CD4-positive, alpha-beta T cell treated with Interleukin-4 for 4 hours (primary cell): ENCODE data around the gene WRAP53.

ENCODE experiments used
- DNase-seq: peaks from one replicate; pipeline ENCODE4 v3.0.0-alpha.2; 2020

WRAP53 gene

DNA sequence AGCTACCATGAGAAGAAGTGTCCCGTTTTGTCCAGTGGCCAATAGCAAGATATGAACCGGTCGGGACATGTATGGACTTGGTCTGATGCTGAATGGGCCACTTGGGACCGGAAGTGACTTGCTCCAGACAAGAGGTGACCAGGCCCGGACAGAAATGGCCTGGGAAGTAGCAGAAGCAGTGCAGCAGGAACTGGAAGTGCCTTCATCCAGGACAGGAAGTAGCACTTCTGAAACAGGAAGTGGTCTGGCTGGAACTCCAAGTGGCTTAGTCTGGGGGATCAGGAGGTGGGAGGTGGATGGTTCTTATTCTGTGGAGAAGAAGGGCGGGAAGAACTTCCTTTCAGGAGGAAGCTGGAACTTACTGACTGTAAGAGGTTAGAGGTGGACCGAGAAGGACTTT lies 22.0 kb downstream of the WRAP53 start:
- no peak for DNase-seq

DNA sequence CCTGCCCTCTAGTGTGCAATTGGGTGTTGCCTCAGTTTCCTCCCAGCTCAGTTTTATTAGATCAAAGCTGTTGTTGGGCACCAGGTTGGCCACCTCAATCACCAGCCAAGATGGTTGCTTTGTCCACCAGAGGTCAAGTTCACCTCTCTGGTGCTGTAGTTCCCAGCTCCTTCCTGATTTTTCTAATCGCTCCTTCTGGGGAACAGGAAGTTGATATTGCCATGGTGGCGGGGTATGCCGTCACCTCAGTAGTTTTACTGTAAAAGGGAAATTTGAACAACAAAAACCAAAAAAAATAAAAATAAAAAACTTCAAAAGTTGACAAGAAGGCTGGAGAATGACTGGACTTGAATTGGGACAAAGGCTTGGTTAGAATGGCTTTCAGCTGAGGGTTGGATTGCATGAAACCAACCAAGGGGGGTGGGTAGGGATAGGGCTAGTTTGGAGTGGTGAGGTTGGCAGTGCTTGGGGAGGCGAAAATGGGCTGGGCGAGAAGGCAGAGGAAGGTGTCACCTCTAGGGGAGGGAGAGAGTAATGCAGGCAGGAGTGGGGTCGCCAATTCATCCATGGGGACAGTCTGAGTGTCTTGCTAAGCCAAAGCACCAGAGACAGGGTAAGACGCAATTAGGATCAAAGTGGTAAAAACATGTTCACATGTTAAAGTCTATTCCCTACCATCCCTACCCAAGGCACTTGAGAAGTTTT lies 22.9 kb downstream of the WRAP53 start:
- no peak for DNase-seq

- DNase-seq = no peak
Observed at GRCh38 chr17:7712111-7712771, 24.0 kb downstream of the WRAP53 start.

- no peak for DNase-seq
Observed at GRCh38 chr17:7713782-7714181, 25.5 kb downstream of the WRAP53 start.

DNA sequence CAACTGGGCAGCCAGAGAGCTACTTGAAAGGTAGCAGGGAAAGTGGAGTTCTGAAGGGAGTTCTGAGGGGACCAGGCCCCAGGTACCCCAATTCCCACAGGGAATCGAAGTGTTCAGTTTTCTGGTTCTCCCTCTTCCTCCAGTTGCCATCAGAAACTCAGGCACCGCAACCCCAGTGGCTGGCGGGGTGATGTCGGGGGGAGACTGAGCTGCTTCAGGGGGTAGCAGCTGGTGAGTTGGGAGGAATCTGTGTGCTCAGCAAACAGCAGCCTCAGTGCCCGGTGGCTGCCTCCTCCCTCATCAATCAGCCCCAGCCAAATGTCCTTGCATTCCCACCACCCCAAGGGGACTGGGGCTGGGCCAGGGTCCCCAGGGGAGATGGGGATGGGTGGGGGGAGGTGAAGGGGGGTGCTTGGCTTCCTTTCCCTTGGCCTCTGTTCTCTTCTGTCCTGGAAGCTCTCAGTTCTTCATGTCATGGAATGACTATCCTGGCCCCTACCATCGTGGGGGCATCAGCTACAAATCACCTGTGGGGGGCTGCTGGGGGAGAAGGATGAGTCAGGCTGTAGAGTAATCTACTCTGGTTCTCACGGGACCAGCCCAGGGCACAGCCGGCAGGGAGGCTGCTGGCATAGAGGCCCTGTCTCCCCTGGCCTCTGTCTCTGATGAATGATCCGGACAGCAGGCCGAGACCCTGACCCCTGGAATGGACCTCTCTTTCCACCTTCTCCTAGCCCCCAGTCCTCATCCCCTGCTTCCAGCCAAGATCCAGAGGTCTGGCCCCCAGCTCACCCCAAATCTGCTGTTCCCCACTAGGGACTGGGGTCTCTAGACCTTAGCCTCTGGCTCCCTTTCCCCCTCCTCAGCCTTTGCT lies 26.7 kb downstream of the WRAP53 start:
- DNase-seq = no peak

GRCh38 chr17:7715936-7716886 lies 27.9 kb downstream of the WRAP53 start:
- DNase-seq = no peak

GRCh38 chr17:7716901-7717755 lies 28.9 kb downstream of the WRAP53 start, which contains the start of gene DNAH2:
Gene DNAH2, plus strand, starts transcription at chr17:7717744. Its CDS starts 1,991 bp downstream, at chr17:7719735.
- no peak for DNase-seq

- peak; percentile 5 for DNase-seq
Observed at GRCh38 chr17:7717756-7718350, 29.6 kb downstream of the WRAP53 start.

DNA sequence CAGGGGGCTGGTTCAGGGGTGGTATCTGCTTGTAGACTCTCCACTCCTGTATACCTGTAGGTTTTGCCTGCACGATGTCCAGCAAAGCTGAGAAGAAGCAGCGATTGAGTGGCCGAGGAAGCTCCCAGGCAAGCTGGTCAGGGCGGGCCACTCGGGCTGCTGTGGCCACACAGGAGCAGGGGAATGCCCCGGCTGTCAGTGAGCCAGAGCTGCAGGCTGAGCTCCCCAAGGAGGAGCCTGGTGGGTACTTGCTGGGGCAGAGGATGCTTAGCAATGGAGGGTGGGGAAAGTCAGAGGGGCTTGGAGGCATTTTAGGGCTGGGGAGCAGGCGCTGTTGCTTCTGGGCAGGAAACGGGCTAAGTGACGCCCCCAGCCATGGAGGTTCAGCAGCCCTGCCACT lies 31.4 kb downstream of the WRAP53 start:
- no peak for DNase-seq

GRCh38 chr17:7720125-7720524 lies 31.8 kb downstream of the WRAP53 start:
- no peak for DNase-seq

DNA sequence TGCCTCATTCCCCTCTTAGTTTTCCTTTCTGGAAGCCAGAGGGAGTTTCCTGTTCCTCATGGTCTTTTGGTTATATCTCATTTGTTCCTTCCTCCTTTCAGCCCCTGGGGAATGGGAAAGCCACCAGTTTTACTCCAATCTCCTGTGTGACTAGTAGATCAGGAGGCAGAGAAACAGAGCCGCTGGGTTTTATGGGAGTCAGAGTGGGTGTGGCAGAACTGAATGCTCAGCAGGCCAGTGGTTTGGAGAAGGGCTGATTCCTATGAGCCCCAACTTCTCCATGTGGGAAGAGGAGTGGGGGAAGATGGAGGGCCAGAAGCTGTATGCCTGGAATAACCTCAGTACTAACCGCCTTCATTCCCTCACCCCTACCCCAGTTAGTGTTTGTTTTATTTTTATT lies 33.3 kb downstream of the WRAP53 start:
- DNase-seq = no peak

- DNase-seq = no peak
Observed at GRCh38 chr17:7727886-7728285, 39.6 kb downstream of the WRAP53 start.

GRCh38 chr17:7729816-7730215 lies 41.5 kb downstream of the WRAP53 start:
- DNase-seq = no peak

GRCh38 chr17:7732981-7733539 lies 44.8 kb downstream of the WRAP53 start:
- DNase-seq = no peak

- DNase-seq = no peak
Observed at GRCh38 chr17:7737601-7738000, 49.3 kb downstream of the WRAP53 start.

GRCh38 chr17:7739746-7740145 lies 51.5 kb downstream of the WRAP53 start:
- no peak for DNase-seq

DNA sequence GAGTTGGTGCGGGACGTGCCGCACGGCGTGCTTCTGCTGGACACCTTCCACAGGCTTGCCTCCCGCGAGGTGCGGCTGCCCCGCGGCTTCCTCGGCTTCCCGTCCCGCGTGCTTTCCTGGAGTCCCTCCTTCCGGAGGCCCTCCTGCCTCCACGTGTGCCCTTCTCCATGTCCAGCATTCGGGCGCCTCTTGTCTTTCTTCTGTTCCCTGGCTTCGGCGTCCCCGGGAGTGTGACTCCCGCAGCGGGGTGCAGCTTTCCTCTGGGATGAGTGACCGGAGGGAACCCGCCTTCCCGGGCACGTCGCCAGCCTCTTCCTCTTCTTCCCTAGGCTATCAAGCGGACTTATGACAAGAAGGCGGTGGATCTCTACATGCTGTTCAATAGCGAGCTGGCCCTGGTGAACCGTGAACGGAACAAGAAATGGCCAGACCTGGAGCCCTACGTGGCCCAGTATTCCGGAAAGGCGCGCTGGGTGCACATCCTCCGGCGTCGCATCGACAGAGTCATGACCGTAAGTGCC lies 52.3 kb downstream of the WRAP53 start:
- no peak for DNase-seq

DNA sequence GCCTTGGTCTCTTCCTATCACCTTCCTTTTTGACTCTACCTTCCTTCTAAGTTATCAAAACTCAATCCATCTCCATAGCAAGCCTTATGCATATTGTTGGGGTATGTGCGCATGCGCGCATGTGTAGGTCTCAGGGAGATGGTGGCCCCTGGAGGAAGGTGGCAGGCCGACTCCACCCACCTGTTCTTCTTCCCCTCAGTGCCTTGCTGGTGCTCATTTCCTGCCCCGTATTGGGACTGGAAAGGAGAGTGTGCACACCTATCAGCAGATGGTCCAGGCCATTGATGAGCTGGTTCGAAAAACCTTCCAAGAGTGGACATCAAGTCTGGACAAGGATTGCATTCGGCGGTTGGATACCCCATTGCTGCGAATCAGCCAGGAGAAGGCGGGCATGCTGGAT lies 54.5 kb downstream of the WRAP53 start:
- DNase-seq = no peak

GRCh38 chr17:7744416-7744815 lies 56.1 kb downstream of the WRAP53 start:
- DNase-seq = no peak

- DNase-seq = no peak
Observed at GRCh38 chr17:7745748-7746470, 57.6 kb downstream of the WRAP53 start.
